RWPE1 (cell line): ENCODE results near the gene MYCBP2.
"Not testable (repeated sequence)": the region's sequence is repeated elsewhere in the genome, so short reads cannot be mapped to it uniquely, and the experiment has no call there.

Experiments used
- CTCF ChIA-PET: fragments of 350-600 bp; sonication (Branson Sonifier 250); formaldehyde crosslinking; extraction: SDS; loops from one replicate; lab custom pipeline; 2021; lab: Yijun Ruan, JAX
- POLR2A ChIA-PET: fragments of 400-600 bp; formaldehyde crosslinking; extraction: SDS; loops from one replicate; lab custom pipeline; 2020; ENCODE audit warnings: antibody characterized with exemption; ENCODE audit not compliant: low non-redundant PET; lab: Yijun Ruan, JAX
- DNase-seq: peaks from one replicate; pipeline ENCODE4 v3.0.0; 2012; ENCODE audit warnings: low spot score
- H3K27ac ChIP-seq: fragments of 450-650 bp; 2 replicates; pipeline ENCODE4 v1.5.1; 2017
- TF ChIP-seq, protein P1 (sequence below): fragments of 450-650 bp; conservative IDR thresholded peaks from 2 replicates; pipeline ENCODE4 v1.5.1; 2017; ENCODE audit warnings: low read depth, mild to moderate bottlenecking

The MYCBP2 gene

DNA sequence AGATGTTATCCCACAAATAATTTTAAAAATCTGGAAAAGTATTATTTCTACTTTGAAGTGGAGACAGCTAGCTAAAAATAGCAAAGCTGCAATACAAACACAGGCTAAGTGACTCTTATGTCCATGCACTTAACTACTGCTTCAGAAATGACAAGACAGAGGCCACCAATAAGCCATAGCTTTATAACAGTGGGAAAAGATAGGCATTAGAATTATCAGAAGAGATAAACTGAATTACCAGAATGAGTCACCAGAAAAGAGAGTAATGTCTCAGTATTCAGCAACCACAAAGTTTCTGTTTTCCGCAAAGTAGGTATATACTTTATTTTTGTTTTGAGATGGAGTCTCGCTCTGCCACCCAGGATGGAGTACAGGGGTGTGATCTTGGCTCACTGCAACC lies 317.9 kb downstream of the MYCBP2 start:
- H3K27ac ChIP-seq, result no peak overlapping the region
- DNase-seq, result no peak
- ChIA-PET POLR2A (no interaction called here), CTCF (no interaction called here)
- TF ChIP-seq, protein P1, sequence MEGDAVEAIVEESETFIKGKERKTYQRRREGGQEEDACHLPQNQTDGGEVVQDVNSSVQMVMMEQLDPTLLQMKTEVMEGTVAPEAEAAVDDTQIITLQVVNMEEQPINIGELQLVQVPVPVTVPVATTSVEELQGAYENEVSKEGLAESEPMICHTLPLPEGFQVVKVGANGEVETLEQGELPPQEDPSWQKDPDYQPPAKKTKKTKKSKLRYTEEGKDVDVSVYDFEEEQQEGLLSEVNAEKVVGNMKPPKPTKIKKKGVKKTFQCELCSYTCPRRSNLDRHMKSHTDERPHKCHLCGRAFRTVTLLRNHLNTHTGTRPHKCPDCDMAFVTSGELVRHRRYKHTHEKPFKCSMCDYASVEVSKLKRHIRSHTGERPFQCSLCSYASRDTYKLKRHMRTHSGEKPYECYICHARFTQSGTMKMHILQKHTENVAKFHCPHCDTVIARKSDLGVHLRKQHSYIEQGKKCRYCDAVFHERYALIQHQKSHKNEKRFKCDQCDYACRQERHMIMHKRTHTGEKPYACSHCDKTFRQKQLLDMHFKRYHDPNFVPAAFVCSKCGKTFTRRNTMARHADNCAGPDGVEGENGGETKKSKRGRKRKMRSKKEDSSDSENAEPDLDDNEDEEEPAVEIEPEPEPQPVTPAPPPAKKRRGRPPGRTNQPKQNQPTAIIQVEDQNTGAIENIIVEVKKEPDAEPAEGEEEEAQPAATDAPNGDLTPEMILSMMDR, result no peak

DNA sequence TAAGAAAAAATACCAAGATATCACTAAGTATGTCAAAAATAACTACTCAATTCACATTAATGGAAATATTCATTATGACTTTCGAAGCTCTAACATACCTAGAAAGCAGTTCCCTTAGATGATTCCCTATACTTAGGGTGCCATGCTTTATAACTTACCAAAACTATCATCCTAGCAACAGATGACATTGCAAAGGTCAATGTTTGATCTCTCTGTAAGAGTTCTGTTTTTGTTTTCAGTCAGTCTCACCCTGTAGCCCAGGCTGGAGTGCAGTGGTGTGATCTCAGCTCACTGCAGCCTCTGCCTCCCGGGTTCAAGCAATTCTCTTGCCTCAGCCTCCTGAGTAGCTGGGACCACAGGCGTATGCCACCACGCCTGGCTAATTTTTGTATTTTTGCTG lies 318.6 kb downstream of the MYCBP2 start:
- POLR2A ChIA-PET, DNase-seq: not testable (repeated sequence)
- CTCF ChIA-PET, result interaction anchor here (0.6 kb wide), 2 partner anchors 112 to 487 kb away, joined by 3 read pairs; no protein-coding TSS in a partner anchor

DNA sequence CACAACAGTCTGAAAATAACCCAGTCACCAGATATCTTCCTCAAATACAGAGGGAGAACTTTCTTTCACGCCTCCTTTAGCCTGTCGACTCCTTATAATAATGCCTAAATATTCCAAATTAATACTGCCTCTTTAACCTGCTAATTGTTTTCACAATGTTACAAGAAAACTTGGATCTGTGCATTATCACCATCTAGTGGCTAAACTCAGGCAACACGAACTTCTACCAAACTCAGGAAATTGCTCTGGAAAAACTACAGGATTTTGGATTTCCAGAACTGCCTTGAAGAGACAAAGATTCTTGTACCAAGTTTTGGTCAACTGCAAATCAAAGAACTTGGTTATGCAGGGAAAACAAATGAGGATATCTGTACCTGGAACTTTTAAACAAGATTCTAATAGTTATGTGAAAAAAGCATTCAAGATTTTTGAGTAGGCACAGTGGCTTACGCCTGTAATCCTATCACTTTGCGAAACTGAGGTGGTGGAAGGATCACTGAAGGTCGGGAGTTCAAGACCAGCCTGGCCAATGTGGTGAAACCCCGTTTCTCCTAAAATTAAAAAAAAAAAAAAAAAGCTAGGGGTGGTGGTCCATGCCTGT lies 324.2 kb downstream of the MYCBP2 start:
- peak; percentile 30 for DNase-seq
- CTCF ChIA-PET, result interaction anchor here (0.6 to 0.7 kb wide), 9 partner anchors 10 to 1402 kb away, joined by 3 to 6 read pairs (median 5); no protein-coding TSS in a partner anchor
- no peak overlapping the region for H3K27ac ChIP-seq
- POLR2A ChIA-PET, result no interaction called here
- TF ChIP-seq, protein P1, result peak; percentile 73

More for the DNA sequence above, 318.6 kb downstream of the MYCBP2 start:
- not testable (repeated sequence) for H3K27ac ChIP-seq

DNA sequence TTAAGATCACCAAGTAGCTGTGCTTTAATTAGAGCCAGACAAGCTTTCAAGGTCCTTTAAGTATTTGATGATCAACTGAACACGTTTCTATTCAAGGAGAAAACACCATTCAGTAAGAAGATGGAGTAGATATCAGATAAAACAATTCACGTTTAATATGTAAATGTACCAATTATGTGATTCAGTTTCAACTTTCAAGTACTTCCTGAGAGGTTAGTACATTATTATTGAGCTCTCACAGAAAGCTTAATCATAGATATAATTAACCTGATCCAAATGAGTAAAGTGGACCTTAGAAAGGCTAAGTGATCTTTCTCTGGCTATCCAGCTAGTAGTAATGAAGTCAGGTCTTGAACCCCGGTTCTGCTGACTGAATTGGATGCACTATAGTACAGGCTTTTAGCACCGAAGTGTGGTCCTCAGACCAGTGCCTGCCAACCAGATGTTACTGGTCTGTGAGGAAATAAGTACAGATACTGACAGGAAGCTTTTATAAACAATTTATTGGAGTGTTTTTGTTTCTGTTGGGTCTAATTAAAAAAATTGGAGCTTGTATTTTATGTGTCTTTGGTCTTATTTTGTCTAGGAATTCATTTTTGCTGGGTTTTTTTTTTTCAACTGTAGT lies 324.8 kb downstream of the MYCBP2 start:
- TF ChIP-seq, protein P1, result no peak
- POLR2A ChIA-PET, result no interaction called here
- DNase-seq, result no peak
- H3K27ac ChIP-seq, result no peak overlapping the region
- CTCF ChIA-PET, result interaction anchor here (0.6 to 1.3 kb wide), 5 partner anchors 15 to 1354 kb away, joined by 3 to 5 read pairs (median 3); no protein-coding TSS in a partner anchor

DNA sequence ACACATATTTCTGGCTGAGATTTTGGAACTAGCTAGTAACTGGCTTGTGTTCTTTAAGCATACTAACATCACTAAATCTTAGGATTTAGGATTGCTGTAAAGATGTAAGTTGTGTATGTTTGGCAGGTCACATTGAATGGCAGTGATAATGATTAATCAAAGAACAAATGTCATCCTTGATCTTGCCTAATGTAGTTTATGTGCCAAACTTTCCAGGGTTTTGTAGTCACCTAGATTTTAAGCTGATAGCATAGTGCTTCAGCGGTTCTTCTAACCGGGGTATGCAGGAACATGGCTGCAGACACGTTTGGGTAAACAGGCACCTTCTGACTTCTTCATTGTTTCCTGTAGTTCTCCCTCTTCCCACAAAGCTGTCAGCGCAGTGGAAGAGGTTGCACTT lies 325.4 kb downstream of the MYCBP2 start:
- ChIA-PET POLR2A (no interaction called here), CTCF (interaction anchor here (1.3 kb wide), 1 partner anchor 15 kb away, joined by 3 read pairs; no protein-coding TSS in a partner anchor)
- H3K27ac ChIP-seq, result no peak overlapping the region
- TF ChIP-seq, protein P1, result no peak
- DNase-seq, result no peak

DNA sequence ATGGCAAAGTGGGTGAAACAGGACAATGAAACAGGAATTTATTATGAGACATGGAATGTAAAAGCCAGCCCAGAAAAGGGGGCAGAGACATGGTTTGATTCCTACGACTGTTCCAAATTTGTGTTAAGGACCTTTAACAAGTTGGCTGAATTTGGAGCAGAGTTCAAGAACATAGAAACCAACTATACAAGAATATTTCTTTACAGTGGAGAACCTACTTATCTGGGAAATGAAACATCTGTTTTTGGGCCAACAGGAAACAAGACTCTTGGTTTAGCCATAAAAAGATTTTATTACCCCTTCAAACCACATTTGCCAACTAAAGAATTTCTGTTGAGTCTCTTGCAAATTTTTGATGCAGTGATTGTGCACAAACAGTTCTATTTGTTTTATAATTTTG lies 326.4 kb downstream of the MYCBP2 start:
- no peak overlapping the region for H3K27ac ChIP-seq
- CTCF ChIA-PET, result interaction anchor here (0.6 kb wide), 1 partner anchor 103 kb away, joined by 4 read pairs; no protein-coding TSS in a partner anchor
- TF ChIP-seq, protein P1, result no peak
- no peak for DNase-seq
- POLR2A ChIA-PET, result no interaction called here
